GM13977 (cell line): ENCODE data around the gene PLXNA2.

Source experiments
- DNase-seq: peaks from one replicate; pipeline ENCODE4 v3.0.0; 2012; ENCODE audit warnings: low spot score
- in situ Hi-C: fragments of 300-500 bp; cut with MboI; formaldehyde crosslinking; loops from one replicate; pipeline ENCODE4 v1.12.0; 2022; ENCODE audit warnings: low sequenced_read_pairs, low pct_unique_long_range_greater_than_20kb, mixed read lengths, inconsistent platforms; ENCODE audit not compliant: unreplicated experiment
- TF ChIP-seq, protein P1 (sequence below): IDR thresholded peaks from 2 replicates; pipeline ENCODE4 v1.5.1; 2012; ENCODE audit warnings: mild to moderate bottlenecking, control low read depth; ENCODE audit not compliant: insufficient read depth; ENCODE audit errors: extremely low read depth, missing control alignments

Gene PLXNA2

DNA sequence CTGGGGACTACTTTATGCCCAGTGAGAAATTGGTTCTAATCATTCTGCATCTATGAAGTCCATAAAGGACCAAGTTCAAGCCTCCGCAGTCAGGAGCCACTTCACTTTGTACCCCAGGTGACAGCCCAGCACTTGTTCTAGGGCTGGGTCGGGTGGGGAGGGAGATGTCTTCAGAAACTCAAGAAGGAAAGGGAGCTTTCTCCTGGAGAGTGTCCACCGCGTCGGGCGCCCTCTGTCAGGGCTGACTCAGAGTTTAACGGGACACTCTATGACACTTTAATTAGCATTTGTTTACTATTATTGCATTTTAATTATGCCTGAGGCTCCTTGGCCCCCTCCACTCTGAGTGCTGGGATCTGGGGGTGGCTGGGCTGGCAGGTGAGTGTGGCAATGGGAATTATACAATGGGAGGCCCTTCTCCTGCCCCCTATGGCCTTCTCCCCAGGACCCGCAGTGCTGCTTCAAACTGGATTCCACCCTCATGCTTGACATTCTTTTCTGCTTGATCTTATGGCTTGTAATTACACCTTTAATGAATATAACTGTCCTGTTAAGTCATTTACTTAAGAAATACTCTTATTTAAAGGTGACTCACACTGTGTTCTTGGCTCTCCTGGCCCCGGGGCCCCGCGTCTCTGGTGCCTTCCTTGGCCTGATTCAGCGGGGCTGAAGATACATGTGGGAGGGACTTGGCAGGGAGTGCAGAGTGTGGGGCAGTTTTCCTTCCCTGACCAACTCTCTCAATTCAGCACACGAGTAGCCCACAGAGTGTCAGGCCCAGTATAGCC is 136.6 kb downstream of the PLXNA2 start:
- in situ Hi-C loops, result no loop called here
- TF ChIP-seq, protein P1, sequence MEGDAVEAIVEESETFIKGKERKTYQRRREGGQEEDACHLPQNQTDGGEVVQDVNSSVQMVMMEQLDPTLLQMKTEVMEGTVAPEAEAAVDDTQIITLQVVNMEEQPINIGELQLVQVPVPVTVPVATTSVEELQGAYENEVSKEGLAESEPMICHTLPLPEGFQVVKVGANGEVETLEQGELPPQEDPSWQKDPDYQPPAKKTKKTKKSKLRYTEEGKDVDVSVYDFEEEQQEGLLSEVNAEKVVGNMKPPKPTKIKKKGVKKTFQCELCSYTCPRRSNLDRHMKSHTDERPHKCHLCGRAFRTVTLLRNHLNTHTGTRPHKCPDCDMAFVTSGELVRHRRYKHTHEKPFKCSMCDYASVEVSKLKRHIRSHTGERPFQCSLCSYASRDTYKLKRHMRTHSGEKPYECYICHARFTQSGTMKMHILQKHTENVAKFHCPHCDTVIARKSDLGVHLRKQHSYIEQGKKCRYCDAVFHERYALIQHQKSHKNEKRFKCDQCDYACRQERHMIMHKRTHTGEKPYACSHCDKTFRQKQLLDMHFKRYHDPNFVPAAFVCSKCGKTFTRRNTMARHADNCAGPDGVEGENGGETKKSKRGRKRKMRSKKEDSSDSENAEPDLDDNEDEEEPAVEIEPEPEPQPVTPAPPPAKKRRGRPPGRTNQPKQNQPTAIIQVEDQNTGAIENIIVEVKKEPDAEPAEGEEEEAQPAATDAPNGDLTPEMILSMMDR, result no peak
- DNase-seq, result no peak

DNA sequence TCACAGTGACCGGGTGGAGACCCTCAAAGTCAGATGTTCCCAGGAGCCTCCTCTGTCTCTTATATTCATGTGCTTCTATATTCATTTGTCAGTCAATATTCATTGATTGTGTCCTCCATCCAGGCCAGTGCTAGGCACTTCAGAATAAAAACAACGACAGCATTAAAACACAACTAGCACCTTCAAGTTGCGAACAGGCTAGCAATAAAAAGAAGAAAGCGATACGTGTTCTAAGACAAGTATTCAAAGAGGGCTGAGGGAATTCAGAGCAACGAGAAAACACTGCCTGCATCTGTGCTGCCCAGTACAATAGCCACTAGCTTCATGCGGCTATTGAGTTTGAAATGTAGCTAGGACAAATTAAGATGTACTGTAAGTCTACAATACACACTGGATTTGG is 138.0 kb downstream of the PLXNA2 start:
- no peak for DNase-seq
- in situ Hi-C loops, result no loop called here
- TF ChIP-seq, protein P1, result no peak

DNA sequence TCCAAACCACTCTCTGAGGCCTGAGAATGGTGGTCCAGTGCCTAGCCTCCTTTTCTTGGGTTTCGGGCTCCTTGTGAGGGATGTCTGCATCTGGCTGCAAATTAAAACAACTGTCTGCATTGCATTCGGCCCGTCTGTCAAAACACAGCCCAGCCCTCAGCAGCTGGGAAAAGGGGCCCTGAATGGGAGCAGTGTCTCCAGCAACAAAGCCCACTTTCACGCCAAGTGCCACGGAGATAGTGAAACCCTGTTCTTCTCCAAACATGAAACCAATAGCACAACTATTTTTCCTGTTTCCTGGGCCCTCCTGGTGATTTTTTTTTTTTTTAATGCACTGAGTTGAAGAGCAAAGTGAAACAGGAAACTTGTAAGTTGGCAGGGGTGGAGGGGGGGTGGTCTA is 138.4 kb downstream of the PLXNA2 start:
- in situ Hi-C loops, result no loop called here
- DNase-seq, result no peak
- TF ChIP-seq, protein P1, result no peak

GRCh38 chr1:208103597-208104513 is 140.3 kb downstream of the PLXNA2 start:
- TF ChIP-seq, protein P1, result no peak
- no peak for DNase-seq
- in situ Hi-C loops, result no loop called here

- TF ChIP-seq, protein P1, result no peak
- in situ Hi-C loops, result no loop called here
- DNase-seq, result no peak
These were observed 142.3 kb downstream of the PLXNA2 start for GRCh38 chr1:208101661-208102431.

GRCh38 chr1:208100906-208101305 is 143.3 kb downstream of the PLXNA2 start:
- no peak for DNase-seq
- TF ChIP-seq, protein P1, result no peak
- in situ Hi-C loops, result no loop called here
